ACHN (cell line): ENCODE measurements around the gene GADL1.

ENCODE experiments used
- DNase-seq: peaks from one replicate; pipeline ENCODE4 v3.0.0-alpha.2; 2015
- in situ Hi-C: cut with HindIII; loops from 2 replicates; pipeline ENCODE4 v1.10.0; 2017; ENCODE audit warnings: low sequenced_read_pairs, low pct_ligation_motif_present, low pct_unique_long_range_greater_than_20kb

The GADL1 gene

GRCh38 chr3:30890907-30891306 lies 3.6 kb downstream of the GADL1 start:
- in situ Hi-C loops = no loop called here
- DNase-seq = no peak

DNA sequence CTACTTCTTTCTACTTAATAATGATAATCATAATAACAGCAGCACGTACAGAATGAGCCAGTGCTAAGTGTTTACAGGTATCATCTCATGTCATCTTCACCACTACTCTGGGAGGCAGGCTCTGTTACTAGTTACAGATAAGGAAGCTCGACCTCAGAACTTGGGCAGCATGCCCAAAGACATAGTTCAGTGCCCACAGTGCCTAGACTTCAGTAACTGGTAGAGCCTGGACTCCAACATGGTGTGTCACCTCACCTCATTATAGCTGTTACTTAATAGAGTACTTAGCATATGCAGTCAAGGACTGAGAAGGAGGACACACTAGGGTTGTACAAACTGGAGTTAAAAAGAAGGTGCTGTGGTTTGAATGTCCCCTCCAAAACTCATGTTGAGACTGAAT lies 7.6 kb downstream of the GADL1 start:
- in situ Hi-C loops = no loop called here
- DNase-seq = peak; percentile 50

DNA sequence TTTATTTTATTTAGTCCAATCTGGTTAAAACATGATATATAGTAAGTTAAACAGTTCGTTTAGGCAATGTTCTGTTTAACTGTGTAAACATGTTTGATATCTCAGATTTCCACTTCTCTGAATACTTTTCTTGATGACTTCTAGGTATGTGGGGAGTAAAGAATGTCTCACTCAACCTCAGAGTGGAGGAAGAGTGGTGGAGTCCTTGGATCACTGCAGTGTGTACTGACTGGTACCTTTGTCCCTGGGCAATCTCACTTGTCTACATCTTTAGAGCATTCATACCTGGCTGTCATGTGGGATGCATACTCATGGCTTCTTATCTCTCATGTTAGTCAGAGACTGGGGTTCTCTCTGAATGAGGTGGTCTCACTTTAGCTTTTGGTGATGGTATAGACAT lies 15.6 kb downstream of the GADL1 start:
- in situ Hi-C loops = no loop called here

DNA sequence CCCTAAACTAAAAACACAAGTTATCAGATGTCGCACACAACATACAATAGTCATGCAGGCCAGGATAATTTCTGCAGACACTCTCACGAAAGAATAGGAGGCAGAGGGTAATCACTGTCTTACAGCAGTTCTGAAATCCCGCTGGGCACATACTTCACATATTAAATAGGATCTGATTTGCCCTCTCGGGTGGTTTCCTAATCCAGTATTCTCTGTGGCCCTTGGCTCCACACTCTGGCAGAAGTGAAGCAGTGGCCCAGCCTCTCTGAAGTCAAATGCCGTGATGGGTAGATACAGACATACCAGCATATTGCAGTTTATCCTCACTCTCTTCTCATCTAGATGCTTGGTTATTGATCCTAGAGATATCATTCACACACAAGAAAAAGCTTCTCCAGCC lies 19.0 kb downstream of the GADL1 start:
- no peak for DNase-seq

More for the DNA sequence above, 15.6 kb downstream of the GADL1 start:
- DNase-seq = no peak

DNA sequence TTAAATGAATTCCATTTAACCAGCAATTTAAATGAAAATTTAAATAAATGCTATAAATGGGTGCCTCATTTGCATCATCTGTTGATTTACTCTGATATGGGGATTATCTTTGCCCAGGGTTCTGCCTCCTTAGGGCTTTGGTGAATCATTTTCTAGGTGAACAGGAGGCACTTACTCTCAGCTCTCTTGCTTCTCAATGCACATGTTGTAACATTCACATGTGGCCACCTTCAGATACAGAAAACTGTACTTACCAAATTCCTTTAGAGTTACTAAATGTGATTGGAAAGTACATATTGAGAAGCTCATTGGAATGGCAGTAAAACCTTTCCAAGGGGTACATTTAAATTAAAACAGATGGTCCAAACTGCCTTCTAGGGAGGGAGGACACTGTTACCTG lies 20.8 kb downstream of the GADL1 start:
- DNase-seq = no peak
- in situ Hi-C loops = no loop called here

More for the DNA sequence above, 19.0 kb downstream of the GADL1 start:
- in situ Hi-C loops = no loop called here

- no peak for DNase-seq
- in situ Hi-C loops = no loop called here
Measured at GRCh38 chr3:30872879-30873278, 21.6 kb downstream of the GADL1 start.

DNA sequence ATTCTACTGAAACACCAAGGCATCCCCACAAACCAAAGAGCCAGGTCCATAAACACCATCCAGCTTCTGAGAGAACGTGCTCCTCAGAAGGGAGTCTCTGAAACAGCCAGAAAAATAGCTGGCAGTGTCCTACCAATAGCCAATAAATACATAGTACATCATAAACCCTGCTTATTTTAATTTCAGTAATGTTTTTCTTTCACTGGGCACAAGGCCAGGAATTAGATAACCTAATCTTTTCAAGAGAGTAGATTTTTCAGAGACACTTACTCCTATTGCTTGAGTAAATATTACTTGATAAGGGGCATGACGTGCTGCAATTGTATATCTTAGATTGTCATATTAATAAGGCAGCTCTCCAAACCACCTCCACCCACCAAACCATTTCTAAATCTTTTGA lies 22.7 kb downstream of the GADL1 start:
- in situ Hi-C loops = no loop called here
- DNase-seq = no peak

- DNase-seq = no peak
- in situ Hi-C loops = no loop called here
Measured at GRCh38 chr3:30864836-30865235, 29.6 kb downstream of the GADL1 start.

- in situ Hi-C loops = no loop called here
Measured at GRCh38 chr3:30864132-30864531, 30.3 kb downstream of the GADL1 start.

DNA sequence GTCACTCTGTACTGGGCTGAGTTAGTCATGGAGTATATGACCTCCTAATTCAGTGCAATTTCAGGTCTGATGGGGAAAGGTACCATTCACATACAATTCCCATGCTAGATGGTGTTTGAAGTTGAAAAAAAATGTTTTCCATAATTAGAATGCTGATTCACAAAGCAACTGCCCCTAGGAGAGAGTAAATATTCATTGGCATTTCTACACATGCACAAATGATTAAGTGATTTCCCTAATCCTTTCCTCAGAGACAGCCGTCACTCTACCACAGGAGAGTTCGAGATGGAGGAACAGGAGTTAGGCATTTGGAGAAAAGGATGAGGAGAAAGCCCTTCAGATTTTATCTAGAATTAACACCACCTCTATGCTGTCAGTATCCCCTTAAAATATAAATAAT lies 32.5 kb downstream of the GADL1 start:
- in situ Hi-C loops = no loop called here
- DNase-seq = no peak

More at GRCh38 chr3:30864132-30864531, 30.3 kb downstream of the GADL1 start:
- DNase-seq = no peak

- in situ Hi-C loops = no loop called here
- no peak for DNase-seq
Measured at GRCh38 chr3:30858894-30859389, 35.5 kb downstream of the GADL1 start.

GRCh38 chr3:30855400-30856292 lies 38.8 kb downstream of the GADL1 start:
- in situ Hi-C loops = no loop called here
- DNase-seq = no peak

GRCh38 chr3:30852833-30853232 lies 41.6 kb downstream of the GADL1 start:
- DNase-seq = no peak
- in situ Hi-C loops = no loop called here

GRCh38 chr3:30848087-30848779 lies 46.2 kb downstream of the GADL1 start:
- no peak for DNase-seq
- in situ Hi-C loops = no loop called here

DNA sequence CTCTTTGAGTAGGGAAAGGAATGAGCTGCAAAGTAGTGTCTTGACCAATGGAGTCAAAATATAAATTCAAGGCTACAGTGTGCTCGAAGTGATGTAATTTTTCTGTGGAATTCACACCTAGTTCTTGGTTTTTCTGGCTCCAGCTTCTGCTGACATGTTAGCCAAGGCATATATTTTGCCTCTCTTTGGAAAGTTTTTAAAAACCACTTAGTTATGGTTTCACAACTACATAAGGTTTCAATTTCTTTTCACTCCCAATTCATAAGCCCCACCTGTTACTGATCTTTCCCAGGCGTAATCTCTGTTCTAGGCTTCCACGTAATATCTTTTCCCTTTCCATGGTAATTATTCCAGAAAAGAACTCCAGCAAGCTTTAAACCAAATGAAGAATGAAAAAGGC lies 46.9 kb downstream of the GADL1 start:
- DNase-seq = no peak
- in situ Hi-C loops = no loop called here

DNA sequence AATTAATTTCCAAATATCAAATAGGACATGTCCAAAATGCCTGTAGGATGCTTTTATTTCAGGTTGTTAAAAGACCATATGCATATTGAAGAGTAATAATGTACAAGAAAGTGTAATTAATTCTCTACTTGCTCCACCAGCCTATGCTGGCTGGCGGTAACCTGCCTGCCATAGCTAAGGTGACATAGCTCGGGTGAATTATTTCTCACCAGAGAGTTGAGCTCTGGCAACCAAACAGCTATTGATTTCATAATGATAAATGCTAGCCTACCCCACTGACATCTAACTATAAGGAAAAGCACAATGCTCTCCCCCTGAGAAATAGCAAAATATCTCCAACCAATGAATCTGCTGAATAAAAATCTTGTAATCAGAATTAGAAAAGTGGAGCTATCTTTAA lies 48.9 kb downstream of the GADL1 start:
- in situ Hi-C loops = no loop called here
- no peak for DNase-seq

GRCh38 chr3:30843877-30844276 lies 50.6 kb downstream of the GADL1 start:
- in situ Hi-C loops = no loop called here

GRCh38 chr3:30836141-30836540 lies 58.3 kb downstream of the GADL1 start:
- in situ Hi-C loops = no loop called here
- no peak for DNase-seq

More at GRCh38 chr3:30843877-30844276, 50.6 kb downstream of the GADL1 start:
- no peak for DNase-seq

DNA sequence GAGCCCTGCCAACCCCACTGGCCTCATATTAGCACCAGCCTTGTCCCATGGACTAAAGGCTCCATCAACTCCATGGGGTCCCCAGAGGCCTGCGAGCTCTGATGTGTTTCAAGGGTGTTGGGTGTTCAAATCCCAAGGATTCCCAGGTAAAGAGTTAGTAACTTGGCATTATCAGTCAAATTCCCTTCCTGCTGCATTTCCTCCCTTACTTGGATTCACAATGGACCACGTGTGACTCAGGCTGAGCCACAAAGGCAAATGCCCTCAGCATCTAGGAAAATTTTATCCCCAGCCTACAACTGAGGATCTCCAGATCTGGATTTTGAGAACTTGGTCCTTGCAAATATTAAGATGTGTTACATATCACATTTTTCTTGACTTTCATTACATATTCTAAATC lies 58.8 kb downstream of the GADL1 start:
- no peak for DNase-seq
- in situ Hi-C loops = no loop called here
